Islet of Langerhans (tissue), 1 donor: ENCODE data around the gene NAALADL2.

Experiments
- FAIRE-seq: peaks from one replicate; lab custom pipeline; 2011; peaks lifted over from hg19 to GRCh38; lab: Jason Lieb, UNC

Gene NAALADL2

GRCh38 chr3:175208326-175208725, 349.2 kb downstream of the NAALADL2 start:
- FAIRE-seq = no peak

- no peak for FAIRE-seq
These were observed 352.3 kb downstream of the NAALADL2 start for GRCh38 chr3:175211466-175211865.

- no peak for FAIRE-seq
These were observed 353.8 kb downstream of the NAALADL2 start for GRCh38 chr3:175212896-175213295.

- no peak for FAIRE-seq
These were observed 355.1 kb downstream of the NAALADL2 start for GRCh38 chr3:175214216-175214615.

DNA sequence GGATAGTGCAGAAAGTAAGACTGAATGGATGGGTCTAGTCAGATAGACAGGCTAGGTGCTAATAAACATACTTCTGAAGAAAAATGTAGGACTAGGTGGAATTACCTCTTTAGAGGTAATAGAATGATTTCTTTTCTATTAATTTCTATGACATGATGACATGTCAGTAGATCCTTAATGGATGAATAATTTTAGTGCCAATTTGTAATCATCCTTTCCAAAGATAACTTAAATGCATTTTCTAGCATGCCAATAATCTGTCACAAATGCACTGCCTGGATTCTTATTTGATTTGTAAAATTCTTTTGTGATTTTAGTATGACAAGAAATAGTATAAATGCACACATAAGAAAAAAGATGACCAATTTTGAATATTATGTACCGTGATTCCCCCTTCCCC, 356.7 kb downstream of the NAALADL2 start:
- no peak for FAIRE-seq

DNA sequence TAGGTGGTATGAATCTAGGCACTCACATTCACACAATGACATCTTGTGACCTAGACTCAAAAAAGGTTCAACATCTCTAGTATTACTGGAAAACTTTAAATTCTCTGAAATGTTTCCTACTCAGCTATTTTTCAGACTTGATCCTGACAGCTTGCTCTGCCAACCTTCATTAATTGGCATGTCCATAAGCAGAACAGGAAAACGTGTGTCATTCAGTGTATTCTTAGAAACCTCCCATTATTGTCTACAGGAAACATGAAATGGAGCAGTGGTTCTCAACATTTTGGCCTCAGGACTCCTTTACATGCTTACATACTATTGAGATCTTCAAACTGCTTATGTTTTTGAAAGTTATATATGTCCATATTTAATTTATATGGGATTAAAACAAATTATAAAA, 363.2 kb downstream of the NAALADL2 start:
- no peak for FAIRE-seq

DNA sequence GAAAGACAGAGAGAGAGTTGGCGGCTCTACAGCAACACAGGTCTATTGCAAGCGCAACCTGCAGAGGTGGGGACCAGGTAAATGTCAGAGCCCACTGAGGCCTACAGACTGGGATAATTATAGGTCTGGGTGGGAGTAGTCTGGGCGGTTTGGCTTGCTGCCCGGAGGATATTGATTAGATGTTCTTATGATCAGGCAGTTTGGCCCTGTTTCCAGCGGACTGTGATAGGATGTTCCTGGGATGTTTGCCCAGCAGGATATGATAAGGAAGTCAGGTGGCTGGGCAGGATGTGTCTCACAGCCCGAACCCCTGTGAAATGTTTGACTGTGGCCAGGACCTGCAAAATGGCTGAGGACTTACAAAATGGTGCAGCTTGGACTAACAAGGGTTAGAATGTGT, 364.9 kb downstream of the NAALADL2 start:
- no peak for FAIRE-seq

DNA sequence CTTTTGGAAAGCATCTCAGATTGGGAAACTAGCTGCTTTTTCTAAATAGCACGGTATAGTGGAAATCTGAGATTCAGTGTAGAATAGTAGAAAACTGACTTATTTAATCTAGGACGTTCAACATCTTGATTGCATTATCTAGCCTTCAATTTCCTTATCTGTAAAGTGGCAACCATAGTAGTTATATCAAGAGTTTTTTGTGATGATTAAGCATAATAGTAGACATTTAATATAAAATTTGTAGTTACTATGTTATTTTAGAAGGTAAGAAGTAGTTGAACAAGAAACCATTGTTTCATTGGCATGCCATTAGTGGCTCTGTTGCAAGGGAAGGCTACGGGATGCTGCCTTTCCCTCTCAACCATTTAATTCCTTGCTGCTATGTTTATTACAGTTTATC, 367.3 kb downstream of the NAALADL2 start:
- FAIRE-seq = no peak

DNA sequence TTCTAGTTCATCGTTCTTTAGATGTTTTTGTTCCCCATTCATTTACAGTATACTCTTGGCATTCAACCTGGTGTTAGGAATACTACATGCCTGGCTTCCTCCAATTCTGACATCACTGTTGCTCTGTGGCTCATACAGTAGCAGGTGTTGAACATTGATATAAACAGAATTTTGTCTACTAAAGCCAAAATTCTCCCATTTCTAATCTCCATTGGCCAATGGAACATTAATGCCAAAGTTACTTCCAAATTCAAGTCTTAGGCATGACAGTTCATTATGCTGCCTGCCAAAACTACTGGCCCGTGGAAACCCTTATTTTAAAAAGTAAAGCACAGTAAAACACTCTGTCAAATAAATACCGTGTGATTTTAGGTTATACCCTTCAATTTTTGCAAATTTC, 368.0 kb downstream of the NAALADL2 start:
- FAIRE-seq = no peak

- FAIRE-seq = no peak
These were observed 375.1 kb downstream of the NAALADL2 start for GRCh38 chr3:175233957-175234940.

- no peak for FAIRE-seq
These were observed 379.7 kb downstream of the NAALADL2 start for GRCh38 chr3:175238801-175239200.

GRCh38 chr3:175240921-175241320, 381.8 kb downstream of the NAALADL2 start:
- FAIRE-seq = no peak

- FAIRE-seq = no peak
These were observed 383.1 kb downstream of the NAALADL2 start for GRCh38 chr3:175242243-175242642.

DNA sequence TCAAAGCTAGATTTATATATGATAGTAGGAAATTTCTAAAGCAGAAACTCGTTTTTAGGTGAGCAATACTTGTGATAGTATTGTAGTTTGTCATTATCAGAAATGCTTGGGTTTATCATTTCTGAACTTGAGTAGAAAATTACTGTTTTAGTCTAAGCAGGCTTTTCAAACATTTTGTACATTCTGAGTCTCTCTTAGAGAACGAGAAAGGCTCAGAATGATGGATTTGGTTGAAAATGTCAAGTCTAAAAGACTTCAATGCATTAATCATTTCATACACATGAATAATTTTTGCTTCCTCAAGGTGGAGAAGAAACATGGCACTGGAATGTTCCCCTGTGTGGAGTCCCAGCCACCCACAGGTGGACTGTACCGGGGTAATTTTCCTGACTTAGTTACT, 387.1 kb downstream of the NAALADL2 start:
- no peak for FAIRE-seq

DNA sequence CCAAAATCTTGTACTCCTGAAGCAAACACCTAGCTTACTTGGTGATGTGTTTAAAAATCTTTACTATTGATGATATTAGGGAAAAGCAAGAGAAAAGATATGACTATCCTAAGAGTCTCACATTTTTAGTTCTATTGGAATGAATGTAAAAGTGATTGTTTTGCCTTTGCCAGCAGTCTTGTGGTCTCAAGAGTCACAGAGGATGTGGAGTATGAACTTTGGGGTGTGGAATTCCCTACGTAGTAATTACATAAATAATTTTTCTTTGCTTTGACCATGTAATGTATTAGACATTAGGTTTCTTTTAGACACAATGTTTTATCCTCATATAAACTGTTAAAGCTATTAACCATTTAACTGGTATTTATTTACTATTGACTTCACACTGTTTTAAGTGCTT, 387.6 kb downstream of the NAALADL2 start:
- no peak for FAIRE-seq

DNA sequence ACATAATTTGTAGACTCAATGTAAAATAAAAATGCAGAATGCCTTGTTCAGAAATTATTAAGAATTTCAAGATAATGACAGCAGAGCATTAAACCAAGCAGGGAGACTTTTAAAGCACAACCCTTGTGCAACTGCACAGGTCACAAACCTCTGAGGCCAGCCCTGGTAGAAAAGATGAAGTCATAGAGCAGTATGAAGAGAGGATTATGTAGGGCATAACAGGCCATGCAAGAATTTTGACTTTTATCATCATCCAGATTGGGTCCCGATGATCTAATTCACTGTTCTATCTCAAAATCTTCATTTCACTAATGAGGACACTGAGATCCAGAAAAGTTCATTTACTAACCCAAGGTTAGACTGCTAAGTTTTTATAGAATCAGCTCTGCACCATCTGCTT, 388.5 kb downstream of the NAALADL2 start:
- no peak for FAIRE-seq

GRCh38 chr3:175248832-175249231, 389.7 kb downstream of the NAALADL2 start:
- no peak for FAIRE-seq

- FAIRE-seq = no peak
These were observed 396.6 kb downstream of the NAALADL2 start for GRCh38 chr3:175255698-175256097.

DNA sequence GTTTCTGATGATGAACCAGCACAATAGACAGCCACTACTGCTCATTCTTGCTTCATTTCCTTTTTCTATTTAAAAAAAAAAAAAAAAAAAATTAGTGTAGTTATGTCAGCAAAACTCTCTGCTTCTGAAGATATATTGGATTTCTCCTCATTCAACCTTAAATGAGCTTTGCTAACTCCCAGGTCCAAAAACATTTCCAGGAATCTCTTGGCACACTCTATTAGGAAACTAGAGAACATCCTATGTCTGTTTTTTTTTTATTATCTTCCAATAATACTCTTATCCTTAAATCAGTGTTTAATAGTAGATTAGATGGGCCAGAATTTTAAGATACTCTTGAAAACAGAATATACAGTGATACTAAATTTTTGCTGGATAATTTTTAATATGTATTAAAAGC, 398.0 kb downstream of the NAALADL2 start:
- no peak for FAIRE-seq

GRCh38 chr3:175258763-175259162, 399.6 kb downstream of the NAALADL2 start:
- FAIRE-seq = peak; percentile 94

GRCh38 chr3:175260145-175260794, 401.1 kb downstream of the NAALADL2 start:
- no peak for FAIRE-seq

DNA sequence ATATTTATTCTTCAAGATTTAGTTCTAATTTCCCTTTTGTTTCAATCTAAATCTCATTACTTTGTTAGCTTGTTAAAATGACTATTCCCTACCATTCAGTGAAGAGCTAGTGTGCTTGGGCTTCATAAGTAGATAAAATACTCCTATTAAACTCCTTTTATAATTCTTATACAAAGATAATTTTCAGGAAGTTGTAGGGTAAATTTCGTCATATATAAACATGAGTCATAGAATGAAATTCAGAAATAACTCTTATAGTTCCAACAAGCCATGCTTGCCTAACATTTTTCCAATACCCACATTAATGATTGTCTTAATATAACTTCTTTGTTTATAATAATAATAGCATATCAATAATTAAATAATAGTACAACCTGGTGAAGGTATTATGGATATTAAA, 407.3 kb downstream of the NAALADL2 start:
- no peak for FAIRE-seq

- FAIRE-seq = no peak
These were observed 408.0 kb downstream of the NAALADL2 start for GRCh38 chr3:175267121-175267531.

DNA sequence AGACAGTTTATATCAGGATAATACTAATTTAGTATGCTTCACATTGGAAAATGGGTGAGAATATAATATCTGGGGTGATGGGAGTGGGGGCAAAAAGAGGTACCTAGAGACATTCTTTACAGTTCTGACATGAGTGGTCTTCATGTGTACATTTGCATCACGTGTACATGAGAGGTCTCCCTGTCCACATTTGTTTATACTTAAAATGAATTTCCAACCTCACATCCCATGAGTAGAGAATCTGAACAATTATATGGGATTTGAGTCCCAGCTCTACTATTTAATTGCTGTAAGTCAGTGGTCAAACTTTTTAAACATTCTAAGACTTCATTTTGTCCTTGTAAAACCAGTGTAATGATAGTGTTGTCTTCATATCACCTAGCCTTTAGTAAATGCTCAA, 408.4 kb downstream of the NAALADL2 start:
- no peak for FAIRE-seq
